ENCODE data around the gene SHANK2.

SHANK2 gene

GRCh38 chr11:71240061-71240690 lies 12.2 kb downstream of the SHANK2 start:
- Histone ChIP-seq H3K9me3 (ENCODE audit: insufficient read depth, low read depth, low read length) (no peaks in the 10 kb centered on the region), H3K79me2 (ENCODE audit: control insufficient read depth, insufficient read depth, low read length, poor library complexity) (peaks cover 12% of the 10 kb centered on the region), H2BK12ac (ENCODE audit: low read length) (peak overlapping the region; percentile 85), H3K9ac (ENCODE audit: low read length) (no peak overlapping the region), H2AFZ (ENCODE audit: insufficient read depth, low read length, poor library complexity) (no peak overlapping the region), H3K18ac (ENCODE audit: low read length) (peak overlapping the region; percentile 68), H3K4ac (ENCODE audit: low read depth, low read length) (peak overlapping the region; percentile 66), H3K4me3 (ENCODE audit: low read depth, low read length) (no peak overlapping the region), H4K8ac (ENCODE audit: low read depth, low read length) (no peak overlapping the region), H3K4me2 (ENCODE audit: low read length) (peak overlapping the region; percentile 42), H3K79me1 (ENCODE audit: low read length) (peaks cover 17% of the 10 kb centered on the region), H3K27ac (ENCODE audit: low read depth, low read length) (peak overlapping the region; percentile 90), H3K23ac (ENCODE audit: low read length) (no peak overlapping the region), H3K36me3 (ENCODE audit: control insufficient read depth in 1 of 2, insufficient read depth in 2 of 2, low read length in 2 of 2) (peaks cover 7 to 14% of the 10 kb centered on the region in 2 experiments), H2AK5ac (ENCODE audit: low read length) (peak overlapping the region; percentile 65), H4K12ac (ENCODE audit: low read depth, low read length) (no peak overlapping the region), H4K91ac (ENCODE audit: low read depth, low read length) (peak overlapping the region; percentile 23), H3K4me1 (ENCODE audit: control insufficient read depth in 1 of 2, insufficient read depth in 2 of 2, low read length in 2 of 2) (peaks cover 16 to 17% of the 10 kb centered on the region in 2 experiments), H3K14ac (ENCODE audit: low read length) (peak overlapping the region; percentile 65), H2BK120ac (ENCODE audit: insufficient read depth, low read length, poor library complexity) (peak overlapping the region; percentile 39), H2BK5ac (ENCODE audit: low read depth, low read length, poor library complexity) (peak overlapping the region; percentile 38), H3K27me3 (ENCODE audit: insufficient read depth, low read length) (no peaks in the 10 kb centered on the region)
- peak in 1 of 2 donors; percentile 21 for DNase-seq
- WGBS (ENCODE audit: extremely low coverage, insufficient coverage, insufficient read length): no CpG with 5 or more reads among the region's 12 CpGs

- Histone ChIP-seq H3K9ac (ENCODE audit: low read length) (no peak overlapping the region), H2BK120ac (ENCODE audit: insufficient read depth, low read length, poor library complexity) (no peak overlapping the region), H3K79me1 (ENCODE audit: low read length) (peaks cover 17% of the 10 kb centered on the region), H3K23ac (ENCODE audit: low read length) (no peak overlapping the region), H2BK5ac (ENCODE audit: low read depth, low read length, poor library complexity) (no peak overlapping the region), H4K91ac (ENCODE audit: low read depth, low read length) (no peak overlapping the region), H3K27ac (ENCODE audit: low read depth, low read length) (no peak overlapping the region), H4K12ac (ENCODE audit: low read depth, low read length) (no peak overlapping the region), H3K4me1 (ENCODE audit: control insufficient read depth in 1 of 2, insufficient read depth in 2 of 2, low read length in 2 of 2) (peaks cover 14 to 17% of the 10 kb centered on the region in 2 experiments), H2AK5ac (ENCODE audit: low read length) (no peak overlapping the region), H4K8ac (ENCODE audit: low read depth, low read length) (no peak overlapping the region), H3K9me3 (ENCODE audit: insufficient read depth, low read depth, low read length) (no peaks in the 10 kb centered on the region), H3K27me3 (ENCODE audit: insufficient read depth, low read length) (no peaks in the 10 kb centered on the region), H2AFZ (ENCODE audit: insufficient read depth, low read length, poor library complexity) (no peak overlapping the region), H3K4ac (ENCODE audit: low read depth, low read length) (no peak overlapping the region), H3K4me3 (ENCODE audit: low read depth, low read length) (no peak overlapping the region), H3K4me2 (ENCODE audit: low read length) (no peak overlapping the region), H3K79me2 (ENCODE audit: control insufficient read depth, insufficient read depth, low read length, poor library complexity) (peaks cover 12% of the 10 kb centered on the region), H3K14ac (ENCODE audit: low read length) (no peak overlapping the region), H3K36me3 (ENCODE audit: control insufficient read depth in 1 of 2, insufficient read depth in 2 of 2, low read length in 2 of 2) (peaks cover 7 to 14% of the 10 kb centered on the region in 2 experiments), H2BK12ac (ENCODE audit: low read length) (no peak overlapping the region), H3K18ac (ENCODE audit: low read length) (no peak overlapping the region)
- peak; percentile 90 to 91 for DNase-seq
- WGBS (ENCODE audit: extremely low coverage, insufficient coverage, insufficient read length): no CpG with 5 or more reads among the region's 7 CpGs
Measured at GRCh38 chr11:71239581-71239980, 12.8 kb downstream of the SHANK2 start.

GRCh38 chr11:71238941-71239340 lies 13.4 kb downstream of the SHANK2 start:
- no peak overlapping the region for H4K8ac ChIP-seq (ENCODE audit: low read depth, low read length)
- no peak overlapping the region for H3K27ac ChIP-seq (ENCODE audit: low read depth, low read length)
- H3K4me1 ChIP-seq (ENCODE audit: control insufficient read depth in 1 of 2, insufficient read depth in 2 of 2, low read length in 2 of 2): peaks cover 10 to 14% of the 10 kb centered on the region in 2 experiments
- H4K12ac ChIP-seq (ENCODE audit: low read depth, low read length): no peak overlapping the region
- no peak overlapping the region for H3K4ac ChIP-seq (ENCODE audit: low read depth, low read length)
- no peaks in the 10 kb centered on the region for H3K9me3 ChIP-seq (ENCODE audit: insufficient read depth, low read depth, low read length)
- H2BK120ac ChIP-seq (ENCODE audit: insufficient read depth, low read length, poor library complexity): no peak overlapping the region
- H2AFZ ChIP-seq (ENCODE audit: insufficient read depth, low read length, poor library complexity): no peak overlapping the region
- H3K18ac ChIP-seq (ENCODE audit: low read length): no peak overlapping the region
- H3K27me3 ChIP-seq (ENCODE audit: insufficient read depth, low read length): no peaks in the 10 kb centered on the region
- H2AK5ac ChIP-seq (ENCODE audit: low read length): no peak overlapping the region
- no peak for DNase-seq
- no peak overlapping the region for H2BK12ac ChIP-seq (ENCODE audit: low read length)
- peaks cover 7 to 14% of the 10 kb centered on the region in 2 experiments for H3K36me3 ChIP-seq (ENCODE audit: control insufficient read depth in 1 of 2, insufficient read depth in 2 of 2, low read length in 2 of 2)
- peaks cover 11% of the 10 kb centered on the region for H3K79me2 ChIP-seq (ENCODE audit: control insufficient read depth, insufficient read depth, low read length, poor library complexity)
- H2BK5ac ChIP-seq (ENCODE audit: low read depth, low read length, poor library complexity): no peak overlapping the region
- H4K91ac ChIP-seq (ENCODE audit: low read depth, low read length): no peak overlapping the region
- H3K4me3 ChIP-seq (ENCODE audit: low read depth, low read length): no peak overlapping the region
- no CpG with 5 or more reads among the region's 7 CpGs for WGBS (ENCODE audit: extremely low coverage, insufficient coverage, insufficient read length)
- H3K14ac ChIP-seq (ENCODE audit: low read length): no peak overlapping the region
- peaks cover 16% of the 10 kb centered on the region for H3K79me1 ChIP-seq (ENCODE audit: low read length)
- H3K23ac ChIP-seq (ENCODE audit: low read length): no peak overlapping the region
- H3K4me2 ChIP-seq (ENCODE audit: low read length): no peak overlapping the region
- H3K9ac ChIP-seq (ENCODE audit: low read length): no peak overlapping the region

- Histone ChIP-seq H4K8ac (ENCODE audit: low read depth, low read length) (no peak overlapping the region), H2BK120ac (ENCODE audit: insufficient read depth, low read length, poor library complexity) (no peak overlapping the region), H3K14ac (ENCODE audit: low read length) (no peak overlapping the region), H2AFZ (ENCODE audit: insufficient read depth, low read length, poor library complexity) (no peak overlapping the region), H3K36me3 (ENCODE audit: control insufficient read depth in 1 of 2, insufficient read depth in 2 of 2, low read length in 2 of 2) (peaks cover 7 to 14% of the 10 kb centered on the region in 2 experiments), H2BK12ac (ENCODE audit: low read length) (peak overlapping the region; percentile 35), H3K9me3 (ENCODE audit: insufficient read depth, low read depth, low read length) (no peaks in the 10 kb centered on the region), H3K4me1 (ENCODE audit: control insufficient read depth in 1 of 2, insufficient read depth in 2 of 2, low read length in 2 of 2) (peaks cover 10 to 14% of the 10 kb centered on the region in 2 experiments), H3K9ac (ENCODE audit: low read length) (peak overlapping the region; percentile 21), H4K12ac (ENCODE audit: low read depth, low read length) (no peak overlapping the region), H3K23ac (ENCODE audit: low read length) (no peak overlapping the region), H3K4me2 (ENCODE audit: low read length) (no peak overlapping the region), H2BK5ac (ENCODE audit: low read depth, low read length, poor library complexity) (no peak overlapping the region), H3K18ac (ENCODE audit: low read length) (peak overlapping the region; percentile 30), H3K27ac (ENCODE audit: low read depth, low read length) (no peak overlapping the region), H3K79me2 (ENCODE audit: control insufficient read depth, insufficient read depth, low read length, poor library complexity) (peaks cover 11% of the 10 kb centered on the region), H3K79me1 (ENCODE audit: low read length) (peaks cover 15% of the 10 kb centered on the region), H3K4ac (ENCODE audit: low read depth, low read length) (peak overlapping the region; percentile 35), H4K91ac (ENCODE audit: low read depth, low read length) (no peak overlapping the region), H3K4me3 (ENCODE audit: low read depth, low read length) (no peak overlapping the region), H3K27me3 (ENCODE audit: insufficient read depth, low read length) (no peaks in the 10 kb centered on the region), H2AK5ac (ENCODE audit: low read length) (peak overlapping the region; percentile 28)
- no peak for DNase-seq
- no CpG with 5 or more reads among the region's 8 CpGs for WGBS (ENCODE audit: extremely low coverage, insufficient coverage, insufficient read length)
Measured at GRCh38 chr11:71238285-71238875, 14.0 kb downstream of the SHANK2 start.

Data from trophoblast cell (in vitro differentiated cells and primary cell).